Lung (tissue), 12 donors: Measurements from ENCODE around the gene PEX19. TPM values are rescaled to one million over a fixed set of nuclear protein-coding genes. Genes with fewer than 3 reads are reported as not detected.

Source experiments
- ATAC-seq: fragments of 200-7000 bp; cut with Tn5 transposase; one replicate; pipeline ENCODE4 v1.9.1; 2020; ENCODE audit warnings: moderate number of reproducible peaks; ENCODE audit not compliant: insufficient read depth, low FRiP score
- DNase-seq, 3 donors: peaks; one replicate each; pipeline ENCODE4 v3.0.0-alpha.2; 2013 to 2017
- H3K27ac ChIP-seq, 2 donors: one replicate each; pipeline ENCODE4 v1.5.1; 2013; ENCODE audit warnings: mild to moderate bottlenecking in 2 of 2, moderate library complexity in 2 of 2, control low read depth in 1 of 2, inconsistent platforms in 1 of 2, low read depth in 1 of 2, low read length in 1 of 2
- H3K27me3 ChIP-seq, 3 donors: one replicate each; pipeline ENCODE4 v1.5.1; 2013; ENCODE audit warnings: low read length in 2 of 3; ENCODE audit not compliant: control insufficient read depth in 3 of 3, insufficient read depth in 3 of 3
- H3K36me3 ChIP-seq, 4 donors: one replicate each; pipeline ENCODE4 v1.5.1; 2013; ENCODE audit warnings: low read length in 4 of 4, mild to moderate bottlenecking in 1 of 4, moderate library complexity in 1 of 4; ENCODE audit not compliant: control insufficient read depth in 4 of 4, insufficient read depth in 4 of 4
- H3K4me1 ChIP-seq, 5 donors: one replicate each; pipeline ENCODE4 v1.5.1; 2013; ENCODE audit warnings: low read length in 5 of 5, mild to moderate bottlenecking in 2 of 5, moderate library complexity in 1 of 5; ENCODE audit not compliant: control insufficient read depth in 5 of 5, insufficient read depth in 5 of 5
- H3K4me3 ChIP-seq: one replicate; pipeline ENCODE4 v1.5.1; 2013; ENCODE audit warnings: mild to moderate bottlenecking, control low read depth, moderate library complexity
- H3K9ac ChIP-seq, 2 donors: one replicate each; pipeline ENCODE4 v1.5.1; 2013; ENCODE audit warnings: low read length in 2 of 2, control low read depth in 1 of 2; ENCODE audit not compliant: insufficient read depth in 1 of 2
- H3K9me3 ChIP-seq, 4 donors: one replicate each; pipeline ENCODE4 v1.5.1; 2013; ENCODE audit warnings: low read length in 3 of 4, mild to moderate bottlenecking in 1 of 4, moderate library complexity in 1 of 4; ENCODE audit not compliant: control insufficient read depth in 4 of 4, insufficient read depth in 3 of 4
- WGBS, 2 donors: extraction: QIAGEN DNeasy Blood & Tissue Kit; methylation state at CpG; one replicate each; pipeline ENCODE4 v1.1.7; 2013; 5-methylcytosine and 5-hydroxymethylcytosine counted together
- polyA plus RNA-seq, 2 donors: library from polyadenylated mRNA; stranded (reverse); fragments of 200-250 nt; gene quantifications; one replicate each; pipeline ENCODE4 v1.2.1, GENCODE V29; 2013
- total RNA-seq, 2 donors: library from RNA; depleted of rRNA in 1 of 2; stranded (reverse); fragments of >200 nt in 1 of 2; gene quantifications; one replicate each; pipeline ENCODE4 v1.2.1, GENCODE V29; 2014 to 2021
- TF ChIP-seq, protein P1 (sequence below): IDR thresholded peaks from 2 replicates; pipeline ENCODE4 v1.5.1; 2012; ENCODE audit warnings: mild to moderate bottlenecking; ENCODE audit errors: control extremely low read depth, extremely low read depth
- donor health status: control.
- donor health status: control.
- donor health status: Bipolar disorder and iron deficiency.
- donor health status: healthy.
- donor health status: DM: yes; HTN: yes; CAD: no.

The PEX19 gene
- total and polyA plus RNA-seq, 4 donors: 13.1 to 60.7 (median 44.5) TPM

DNA sequence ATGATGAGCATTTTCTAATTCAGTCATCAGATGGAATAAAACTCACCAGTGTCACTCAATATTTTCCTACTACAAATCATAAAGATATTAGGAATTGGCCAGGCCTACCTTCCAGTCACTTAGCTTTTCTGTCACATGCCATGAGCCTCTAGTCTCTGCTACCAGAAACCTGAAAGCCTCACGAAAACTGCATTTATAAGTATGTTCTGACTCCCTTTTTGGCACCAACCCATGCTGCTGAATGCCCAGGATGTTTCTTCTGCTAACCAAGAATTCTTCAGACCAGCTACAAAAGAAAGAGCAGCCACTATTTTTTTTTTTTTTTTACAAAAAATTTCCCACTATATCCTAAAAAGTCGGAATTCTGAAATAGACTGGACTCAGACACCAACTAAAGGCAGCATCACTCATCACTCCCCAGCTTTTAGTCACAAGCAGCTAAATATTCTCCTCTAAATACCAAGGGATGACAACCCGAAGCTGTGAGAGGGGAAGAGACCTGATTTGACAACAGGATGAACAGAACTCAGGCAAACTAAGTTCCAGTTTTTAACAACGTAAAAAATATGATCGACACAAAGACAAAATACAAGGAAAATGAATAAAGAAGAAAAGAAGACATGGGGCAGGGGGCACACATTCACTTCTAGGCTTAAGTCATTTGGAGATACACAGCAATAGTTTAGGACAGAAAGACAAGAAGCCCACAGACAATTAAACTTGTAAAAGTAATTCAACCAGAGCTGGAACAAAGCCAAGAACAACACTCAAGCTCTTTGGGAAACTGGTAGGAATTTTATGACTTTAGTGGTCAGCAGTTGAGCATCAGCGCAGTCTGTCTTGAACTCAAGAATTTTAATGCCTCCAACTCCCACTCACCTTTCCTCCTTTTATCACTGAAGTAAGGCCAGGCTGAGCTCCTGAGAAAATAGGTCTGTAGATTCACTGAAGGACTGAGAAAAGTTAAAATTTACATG is 24.2 kb downstream of the PEX19 start:
- peak; percentile 19 to 78 (median 75) for DNase-seq
- Histone ChIP-seq H3K9ac (peak overlapping the region; percentile 7 to 94), H3K4me3 (no peak overlapping the region), H3K36me3 (peaks cover 0 to 9% (median 2%) of the 10 kb centered on the region in 4 donors), H3K4me1 (peaks cover 0 to 46% (median 25%) of the 10 kb centered on the region in 5 donors), H3K27me3 (no peaks in the 10 kb centered on the region), H3K9me3 (no peaks in the 10 kb centered on the region), H3K27ac (peak overlapping the region in 1 of 2 donors; percentile 97)
- TF ChIP-seq, protein P1, sequence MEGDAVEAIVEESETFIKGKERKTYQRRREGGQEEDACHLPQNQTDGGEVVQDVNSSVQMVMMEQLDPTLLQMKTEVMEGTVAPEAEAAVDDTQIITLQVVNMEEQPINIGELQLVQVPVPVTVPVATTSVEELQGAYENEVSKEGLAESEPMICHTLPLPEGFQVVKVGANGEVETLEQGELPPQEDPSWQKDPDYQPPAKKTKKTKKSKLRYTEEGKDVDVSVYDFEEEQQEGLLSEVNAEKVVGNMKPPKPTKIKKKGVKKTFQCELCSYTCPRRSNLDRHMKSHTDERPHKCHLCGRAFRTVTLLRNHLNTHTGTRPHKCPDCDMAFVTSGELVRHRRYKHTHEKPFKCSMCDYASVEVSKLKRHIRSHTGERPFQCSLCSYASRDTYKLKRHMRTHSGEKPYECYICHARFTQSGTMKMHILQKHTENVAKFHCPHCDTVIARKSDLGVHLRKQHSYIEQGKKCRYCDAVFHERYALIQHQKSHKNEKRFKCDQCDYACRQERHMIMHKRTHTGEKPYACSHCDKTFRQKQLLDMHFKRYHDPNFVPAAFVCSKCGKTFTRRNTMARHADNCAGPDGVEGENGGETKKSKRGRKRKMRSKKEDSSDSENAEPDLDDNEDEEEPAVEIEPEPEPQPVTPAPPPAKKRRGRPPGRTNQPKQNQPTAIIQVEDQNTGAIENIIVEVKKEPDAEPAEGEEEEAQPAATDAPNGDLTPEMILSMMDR: no peak
- no peak for ATAC-seq
- 40 to 47% methylated on average over 6 of the region's 6 CpGs for WGBS, 2 donors

DNA sequence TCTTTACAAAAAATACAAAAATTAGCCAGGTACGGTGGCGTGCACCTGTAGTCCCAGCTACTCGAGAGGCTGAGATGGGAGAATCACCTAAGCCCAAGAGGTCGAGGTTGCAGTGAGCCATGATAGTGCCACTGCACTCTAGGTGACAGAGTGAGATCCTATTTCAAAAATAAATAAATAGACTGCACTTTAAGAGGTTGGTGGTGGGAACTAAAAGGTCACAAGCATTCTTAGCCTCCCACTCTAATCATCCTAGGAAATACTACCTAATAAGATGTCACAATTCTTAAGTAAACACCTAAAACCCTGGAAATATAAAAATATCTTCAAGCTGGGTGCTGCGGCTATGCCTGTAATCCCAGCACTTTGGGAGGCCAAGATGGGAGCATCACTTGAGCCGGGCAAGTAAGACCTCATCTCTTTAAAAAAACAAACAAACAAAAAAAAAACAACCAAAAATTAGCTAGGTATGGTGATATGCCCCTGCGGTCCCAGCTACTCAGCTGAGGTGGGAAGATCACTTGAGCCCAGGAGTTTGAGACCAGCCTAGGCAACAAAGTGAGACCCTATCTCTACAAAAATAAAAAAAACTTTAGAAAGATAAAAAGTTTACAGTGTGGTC is 26.6 kb downstream of the PEX19 start:
- Histone ChIP-seq H3K4me3 (no peak overlapping the region), H3K9me3 (no peaks in the 10 kb centered on the region), H3K4me1 (peaks cover 0 to 46% (median 25%) of the 10 kb centered on the region in 5 donors), H3K27ac (peak overlapping the region in 1 of 2 donors; percentile 27), H3K27me3 (no peaks in the 10 kb centered on the region), H3K9ac (no peak overlapping the region), H3K36me3 (peaks cover 1 to 9% (median 6%) of the 10 kb centered on the region in 4 donors)
- DNase-seq (no peak), ATAC-seq (no peak)
- WGBS, 2 donors: 87 to 90% methylated on average over 7 of the region's 7 CpGs
- TF ChIP-seq, protein P1: no peak

DNA sequence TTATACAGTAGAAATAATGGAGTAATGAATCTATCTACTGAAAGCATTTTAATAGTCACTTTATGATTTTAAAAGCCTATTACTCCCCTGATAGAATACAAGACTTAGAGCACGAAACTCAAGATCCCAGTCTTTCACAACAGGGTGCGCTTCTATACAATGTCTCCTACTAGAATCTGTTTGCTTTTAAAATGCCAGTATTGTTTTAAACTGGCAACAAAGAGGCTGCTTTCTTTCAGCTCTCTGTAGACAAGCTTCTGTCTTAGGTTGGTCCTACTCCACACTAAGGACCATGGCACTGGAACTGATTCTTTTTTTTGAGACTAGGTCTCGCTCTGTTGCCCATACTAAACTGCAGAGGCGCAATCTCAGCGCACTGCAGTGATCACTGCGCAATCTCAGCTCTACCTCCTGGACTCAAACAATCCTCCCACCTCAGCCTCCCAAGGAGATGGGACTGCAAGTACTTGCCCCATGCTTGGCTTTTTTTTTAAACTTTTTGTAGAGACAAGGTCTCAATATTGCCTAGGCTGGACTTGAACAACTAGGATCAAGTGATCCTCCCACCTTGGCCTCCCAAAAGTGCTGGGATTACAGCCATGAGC is 27.4 kb downstream of the PEX19 start:
- H3K4me1 ChIP-seq: peaks cover 0 to 41% (median 25%) of the 10 kb centered on the region in 5 donors
- H3K9ac ChIP-seq: peak overlapping the region in 1 of 2 donors; percentile 32
- no peak overlapping the region for H3K27ac ChIP-seq
- WGBS, 2 donors: 92 to 94% methylated on average over 6 of the region's 6 CpGs
- no peaks in the 10 kb centered on the region for H3K9me3 ChIP-seq
- no peak for ATAC-seq
- no peak for DNase-seq
- TF ChIP-seq, protein P1: no peak
- H3K4me3 ChIP-seq: no peak overlapping the region
- H3K36me3 ChIP-seq: peaks cover 1 to 13% (median 6%) of the 10 kb centered on the region in 4 donors
- no peaks in the 10 kb centered on the region for H3K27me3 ChIP-seq
